Measurements from ENCODE around the gene ZNF556. TPM values are rescaled to one million over a fixed set of nuclear protein-coding genes. Genes with fewer than 3 reads are reported as not detected.

Gene ZNF556
- total RNA-seq, 4 donors from 2014 or later, result not detected

GRCh38 chr19:2923510-2923909, 56.4 kb downstream of the ZNF556 start:
- DNase-seq (ENCODE audit: low spot score in 2 of 2), result no peak
- Histone ChIP-seq H3K27ac (peak overlapping the region; percentile 68), H3K36me3 (peaks cover 11% of the 10 kb centered on the region), H3K9me3 (no peaks in the 10 kb centered on the region), H3K4me1 (peaks cover 19% of the 10 kb centered on the region), H3K27me3 (no peaks in the 10 kb centered on the region), H3K4me3 (no peak overlapping the region)
- TF ChIP-seq POLR2A (IDR thresholded peaks at IDR 0.05) (no peak), EP300 (IDR thresholded peaks at IDR 0.05) (no peak), POLR2AphosphoS5 (IDR thresholded peaks at IDR 0.05) (peak in 2 of 3 donors; percentile 11 to 83)
- TF ChIP-seq, protein P1, sequence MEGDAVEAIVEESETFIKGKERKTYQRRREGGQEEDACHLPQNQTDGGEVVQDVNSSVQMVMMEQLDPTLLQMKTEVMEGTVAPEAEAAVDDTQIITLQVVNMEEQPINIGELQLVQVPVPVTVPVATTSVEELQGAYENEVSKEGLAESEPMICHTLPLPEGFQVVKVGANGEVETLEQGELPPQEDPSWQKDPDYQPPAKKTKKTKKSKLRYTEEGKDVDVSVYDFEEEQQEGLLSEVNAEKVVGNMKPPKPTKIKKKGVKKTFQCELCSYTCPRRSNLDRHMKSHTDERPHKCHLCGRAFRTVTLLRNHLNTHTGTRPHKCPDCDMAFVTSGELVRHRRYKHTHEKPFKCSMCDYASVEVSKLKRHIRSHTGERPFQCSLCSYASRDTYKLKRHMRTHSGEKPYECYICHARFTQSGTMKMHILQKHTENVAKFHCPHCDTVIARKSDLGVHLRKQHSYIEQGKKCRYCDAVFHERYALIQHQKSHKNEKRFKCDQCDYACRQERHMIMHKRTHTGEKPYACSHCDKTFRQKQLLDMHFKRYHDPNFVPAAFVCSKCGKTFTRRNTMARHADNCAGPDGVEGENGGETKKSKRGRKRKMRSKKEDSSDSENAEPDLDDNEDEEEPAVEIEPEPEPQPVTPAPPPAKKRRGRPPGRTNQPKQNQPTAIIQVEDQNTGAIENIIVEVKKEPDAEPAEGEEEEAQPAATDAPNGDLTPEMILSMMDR (IDR thresholded peaks at IDR 0.05), result no peak
- 25% methylated on average over 4 of the region's 4 CpGs for WGBS

GRCh38 chr19:2926341-2927031, 59.4 kb downstream of the ZNF556 start:
- TF ChIP-seq POLR2A (IDR thresholded peaks at IDR 0.05) (no peak), POLR2AphosphoS5 (IDR thresholded peaks at IDR 0.05) (no peak), EP300 (IDR thresholded peaks at IDR 0.05) (no peak)
- TF ChIP-seq, protein P1 (IDR thresholded peaks at IDR 0.05), result no peak
- no peaks in the 10 kb centered on the region for H3K27me3 ChIP-seq
- no peak overlapping the region for H3K4me3 ChIP-seq
- 94% methylated on average over 25 of the region's 53 CpGs for WGBS
- no peaks in the 10 kb centered on the region for H3K9me3 ChIP-seq
- no peak for DNase-seq (ENCODE audit: low spot score in 2 of 2)
- no peak overlapping the region for H3K27ac ChIP-seq
- H3K4me1 ChIP-seq, result peaks cover 19% of the 10 kb centered on the region
- no peaks in the 10 kb centered on the region for H3K36me3 ChIP-seq

GRCh38 chr19:2927032-2927430, 59.9 kb downstream of the ZNF556 start:
- no peak for TF ChIP-seq POLR2A (IDR thresholded peaks at IDR 0.05)
- TF ChIP-seq EP300 (IDR thresholded peaks at IDR 0.05), result no peak
- TF ChIP-seq, protein P1 (IDR thresholded peaks at IDR 0.05), result no peak
- DNase-seq (ENCODE audit: low spot score in 2 of 2), result no peak
- H3K9me3 ChIP-seq, result no peaks in the 10 kb centered on the region
- H3K27me3 ChIP-seq, result no peaks in the 10 kb centered on the region
- peaks cover 19% of the 10 kb centered on the region for H3K4me1 ChIP-seq
- 95% methylated on average over 18 of the region's 18 CpGs for WGBS
- no peak overlapping the region for H3K4me3 ChIP-seq
- H3K36me3 ChIP-seq, result peaks cover 2% of the 10 kb centered on the region
- no peak overlapping the region for H3K27ac ChIP-seq

Other genes starting within 250 kb of the ZNF556 start
- 1 to 10 TPM; 2.1 to 4.3 (median 3.0) TPM for gene GNG7, start 164.6 kb upstream of the ZNF556 start, total RNA-seq
- 1 to 10 TPM in 3 of 4 donors, under 1 TPM in 1; 0.68 to 4.5 (median 2.1) TPM for gene DIRAS1, start 146.0 kb upstream of the ZNF556 start, total RNA-seq
- 10 to 100 TPM in 3 of 4 donors, 1 to 10 TPM in 1; 8.0 to 31.1 (median 23.0) TPM for gene SLC39A3, start 127.3 kb upstream of the ZNF556 start, total RNA-seq
- gene SGTA, start 84.1 kb upstream of the ZNF556 start, total RNA-seq, result 10 to 100 TPM; 29.1 to 48.9 (median 40.6) TPM
- 10 to 100 TPM; 31.6 to 55.0 (median 41.4) TPM for gene THOP1, start 81.8 kb upstream of the ZNF556 start, total RNA-seq
- 1 to 10 TPM; 2.3 to 9.8 (median 5.6) TPM for gene ZNF554, start 47.5 kb upstream of the ZNF556 start, total RNA-seq
- 1 to 10 TPM; 2.5 to 7.6 (median 4.5) TPM for gene ZNF555, start 25.9 kb upstream of the ZNF556 start, total RNA-seq
- gene ZNF57, start 33.6 kb downstream of the ZNF556 start, total RNA-seq, result 10 to 100 TPM; 16.2 to 46.2 (median 23.4) TPM
- gene ZNF77, start 77.6 kb downstream of the ZNF556 start, total RNA-seq, result 1 to 10 TPM; 2.8 to 5.6 (median 3.9) TPM
- 1 to 10 TPM in 2 of 4 donors, under 1 TPM in 1, not detected in 1; 0.23 to 1.4 (median 1.3) TPM for gene TLE6, start 110.2 kb downstream of the ZNF556 start, total RNA-seq
- 10 to 100 TPM; 18.2 to 35.6 (median 27.3) TPM for gene TLE2, start 161.9 kb downstream of the ZNF556 start, total RNA-seq
- gene TLE5, start 195.2 kb downstream of the ZNF556 start, total RNA-seq, result 100 to 1,000 TPM; 339 to 403 (median 382) TPM
- 10 to 100 TPM; 49.9 to 76.2 (median 57.1) TPM for gene GNA11, start 227.0 kb downstream of the ZNF556 start, total RNA-seq

Measured in suprapubic skin (tissue), 4 donors.